ENCODE results near the gene ASB15.

GRCh38 chr7:123679614-123680013 is 78.0 kb downstream of the ASB15 start:
- TF ChIP-seq CTCF (conservative IDR thresholded peaks at IDR 0.05; ENCODE audit: low read depth, low read length) (no peak), EZH2 (IDR thresholded peaks at IDR 0.05; ENCODE audit: low read length, unreplicated experiment) (no peak)

Data from PC-3 (cell line).